Heart right ventricle (tissue), 16 donors: Measurements from ENCODE around the gene GAD1. TPM values are rescaled to one million over a fixed set of nuclear protein-coding genes. Genes with fewer than 3 reads are reported as not detected.

Experiments
- ATAC-seq, 8 donors: fragments of 200-7000 bp; cut with Tn5 transposase; one replicate each; pipeline ENCODE4 v1.9.1; 2020; ENCODE audit warnings: mild to moderate bottlenecking in 8 of 8, moderate library complexity in 8 of 8, moderate number of reproducible peaks in 1 of 8
- DNase-seq, 2 donors: peaks; one replicate each; pipeline ENCODE4 v3.0.0-alpha.2; 2020
- H3K27ac ChIP-seq, 10 donors: fragments of 200-600 bp; sonication (generic) in 2 of 10; one replicate each; pipeline versions ENCODE4 v1.5.0 to v1.8.0; 2020 to 2022; ENCODE audit warnings: mild to moderate bottlenecking in 3 of 10
- H3K27me3 ChIP-seq, 7 donors: fragments of 200-600 bp; one replicate each; pipeline ENCODE4 v1.8.0; 2021 to 2022; ENCODE audit warnings: mild to moderate bottlenecking in 2 of 7
- H3K36me3 ChIP-seq, 9 donors: fragments of 200-600 bp; sonication (generic) in 1 of 9; one replicate each; pipeline versions ENCODE4 v1.5.0 to v1.8.0; 2020 to 2022; ENCODE audit warnings: mild to moderate bottlenecking in 2 of 9
- H3K4me1 ChIP-seq, 9 donors: fragments of 200-600 bp; sonication (generic) in 1 of 9; one replicate each; pipeline versions ENCODE4 v1.5.0 to v1.8.0; 2020 to 2022; ENCODE audit warnings: mild to moderate bottlenecking in 4 of 9
- H3K4me3 ChIP-seq, 10 donors: fragments of 200-600 bp; sonication (generic) in 2 of 10; one replicate each; pipeline versions ENCODE4 v1.5.0 to v1.8.0; 2020 to 2022; ENCODE audit warnings: mild to moderate bottlenecking in 7 of 10, moderate library complexity in 2 of 10
- H3K9me3 ChIP-seq, 11 donors: fragments of 200-600 bp in 10 of 11; sonication (generic) in 2 of 11; one replicate each; pipeline versions ENCODE4 v1.5.0 to v1.8.0; 2013 to 2022; ENCODE audit warnings: mild to moderate bottlenecking in 2 of 11, control low read depth in 1 of 11, moderate library complexity in 1 of 11
- CTCF ChIP-seq, 9 donors: fragments of 200-600 bp; sonication (generic) in 2 of 9; IDR thresholded peaks; one replicate each; pipeline versions ENCODE4 v1.5.0 to v1.8.0; 2021 to 2022; ENCODE audit warnings: antibody characterized with exemption in 9 of 9, mild to moderate bottlenecking in 5 of 9, moderate library complexity in 1 of 9
- WGBS, 2 donors: extraction: QIAGEN DNeasy Blood & Tissue Kit; methylation state at CpG; one replicate each; pipeline ENCODE4 v1.1.7; 2013; ENCODE audit warnings: inconsistent platforms in 1 of 2; 5-methylcytosine and 5-hydroxymethylcytosine counted together
- intact Hi-C, 10 donors: fragments of 100-400 bp; cut with DNase I; formaldehyde crosslinking; loops; one replicate each; pipeline versions ENCODE4 v1.11.1 to v1.14.2; 2022
- polyA plus RNA-seq, 2 donors: library from polyadenylated mRNA; stranded (reverse); fragments of 200-250 nt; gene quantifications; one replicate each; pipeline ENCODE4 v1.2.3, GENCODE V29; 2013
- total RNA-seq, 10 donors: library from RNA; stranded (reverse); fragmentation: NEBNext Ultra II Directional in 3 of 10; extraction: Animal tissue kit (Norgen Biotek cat#: 25700) in 3 of 10; gene quantifications; one replicate each; pipeline versions ENCODE4 v1.2.1 to v1.2.4, GENCODE V29; 2021 to 2023
- donor health status: Arrhythmogenic right ventricular cardiomyopathy.
- donor health status: ischemic (EF 13 %, LVEDD 7.1; RV severe dilation, severe dysfunction).
- donor health status: healthy with polysubstance abuse.
- donor health status: DM: no; HTN: yes; CAD: no.
- donor health status: DM: no; HTN: no; CAD: no.
- donor health status: ischemic (EF 25% LVEDD 6.9; RV normal size, moderate dysfunction).
- donor health status: ischemic (EF 25% LVEDD 5.7; RV mildly dilated, moderate dysfunction).
- donor health status: healthy.
- donor health status: DM: yes; HTN: yes; CAD: no.
- donor health status: Ischemic cardiomyopathy.
- donor health status: ischemic (EF 35%, LVEDD 5.7; RV mildly dilated, moderate dysfunction).
- donor health status: nonischemic (EF 11% LVEDD 7.7; RV severe dilation, severe dysfunction).
- donor health status: DM: yes; HTN: yes; CAD: no.
- donor health status: PGD.
- donor health status: ischemic (EF 29% LVEDD 5.4; RV normal size, mild dysfunction).
- donor health status: nonischemic (EF 23%, LVEDD 6.1; RV moderate dilation, normal function).

Gene GAD1
- total and polyA plus RNA-seq, 12 donors, result 0.03 to 0.15 (median 0.13) TPM; not detected in 9

- no peak for DNase-seq
- Histone ChIP-seq H3K9me3 (no peaks in the 10 kb centered on the region), H3K27me3 (peaks cover 0 to 24% (median 15%) of the 10 kb centered on the region in 7 donors), H3K36me3 (no peaks in the 10 kb centered on the region), H3K4me3 (no peak overlapping the region), H3K4me1 (no peaks in the 10 kb centered on the region), H3K27ac (no peak overlapping the region)
- 63 to 68% methylated on average over 2 of the region's 2 CpGs for WGBS, 2 donors
- ATAC-seq, result no peak
- no peak for TF ChIP-seq CTCF (IDR thresholded peaks at IDR 0.05)
- intact Hi-C loops, result no loop called here
These were observed 27.0 kb downstream of the GAD1 start for GRCh38 chr2:170843656-170844055.

- no peaks in the 10 kb centered on the region for H3K9me3 ChIP-seq
These were observed 28.7 kb downstream of the GAD1 start for GRCh38 chr2:170845343-170845742.

GRCh38 chr2:170846314-170846713, 29.6 kb downstream of the GAD1 start:
- H3K36me3 ChIP-seq, result no peaks in the 10 kb centered on the region
- H3K27me3 ChIP-seq, result peaks cover 0 to 22% (median 13%) of the 10 kb centered on the region in 7 donors
- ATAC-seq (no peak), DNase-seq (no peak)
- TF ChIP-seq CTCF (IDR thresholded peaks at IDR 0.05), result no peak
- intact Hi-C loops, result no loop called here
- H3K9me3 ChIP-seq, result no peaks in the 10 kb centered on the region
- H3K27ac ChIP-seq, result no peak overlapping the region
- H3K4me3 ChIP-seq, result no peak overlapping the region
- no peaks in the 10 kb centered on the region for H3K4me1 ChIP-seq

More at GRCh38 chr2:170845343-170845742, 28.7 kb downstream of the GAD1 start:
- Histone ChIP-seq H3K36me3 (no peaks in the 10 kb centered on the region), H3K27ac (no peak overlapping the region), H3K4me3 (no peak overlapping the region), H3K4me1 (no peaks in the 10 kb centered on the region), H3K27me3 (peaks cover 0 to 22% (median 13%) of the 10 kb centered on the region in 7 donors)
- DNase-seq, result no peak
- no peak for ATAC-seq
- no peak for TF ChIP-seq CTCF (IDR thresholded peaks at IDR 0.05)
- intact Hi-C loops, result no loop called here
- whole genome bisulfite sequencing, 2 donors, result 75 to 80% methylated on average over 10 of the region's 10 CpGs

- no peak for TF ChIP-seq CTCF (IDR thresholded peaks at IDR 0.05)
- peaks cover 0 to 22% (median 13%) of the 10 kb centered on the region in 7 donors for H3K27me3 ChIP-seq
- no peaks in the 10 kb centered on the region for H3K4me1 ChIP-seq
- H3K36me3 ChIP-seq, result no peaks in the 10 kb centered on the region
- H3K9me3 ChIP-seq, result no peaks in the 10 kb centered on the region
- no peak overlapping the region for H3K4me3 ChIP-seq
- ATAC-seq, result no peak
- no peak overlapping the region for H3K27ac ChIP-seq
- WGBS, 2 donors, result 74 to 76% methylated on average over 4 of the region's 4 CpGs
- no peak for DNase-seq
- intact Hi-C loops, result no loop called here
These were observed 31.0 kb downstream of the GAD1 start for GRCh38 chr2:170847716-170848115.
